HepG2 (cell line): Measurements from ENCODE around the gene TEX19. TPM values are rescaled to one million over a fixed set of nuclear protein-coding genes. Genes with fewer than 3 reads are reported as not detected.

ENCODE experiments used
- ATAC-seq: fragments of 200-7000 bp; cut with Tn5 transposase; 3 replicates; pipeline ENCODE4 v1.9.1; 2020; ENCODE audit warnings: mild to moderate bottlenecking, moderate library complexity
- BruUV-seq: library from RNA; stranded (reverse); fragments of 400-500 nt; replicated peaks from 2 replicates; lab custom pipeline; 2021; lab: Mats Ljungman, UMichigan
- CTCF ChIA-PET: fragments of 300-600 bp; formaldehyde crosslinking; extraction: SDS; loops from one replicate; lab custom pipeline; 2021; ENCODE audit warnings: low total read pairs, inconsistent platforms, low intra/inter-chr PET ratio; lab: Yijun Ruan, JAX
- POLR2A ChIA-PET: fragments of 350-600 bp; sonication (Branson Sonifier 250); formaldehyde crosslinking; loops from one replicate; lab custom pipeline; 2020; ENCODE audit warnings: antibody characterized with exemption, inconsistent platforms; lab: Yijun Ruan, JAX
- DNase-seq: peaks from one replicate; pipeline ENCODE4 v3.0.0-alpha.2; 2015; ENCODE audit warnings: low spot score
- FAIRE-seq: peaks from 3 replicates; lab custom pipeline; 2011; peaks lifted over from hg19 to GRCh38; lab: Jason Lieb, UNC
- H2AFZ ChIP-seq: one replicate; pipeline ENCODE4 v1.6.1; 2011; ENCODE audit warnings: low read length, inconsistent platforms
- H3K27ac ChIP-seq: fragments of 300-600 bp; 3 replicates; pipeline ENCODE4 v1.8.0; 2011; ENCODE audit warnings: mixed run types, mild to moderate bottlenecking, mixed read lengths, low read length, inconsistent platforms; ENCODE audit not compliant: insufficient read depth; ENCODE audit errors: extremely low read length
- H3K27me3 ChIP-seq, 2 experiments: fragments of 200-600 bp in 1 of 2; 2 replicates in 1 of 2; 3 replicates in 1 of 2; pipeline versions ENCODE4 v1.6.0 to v1.8.0; 2011; ENCODE audit warnings: low read length in 2 of 2, mild to moderate bottlenecking in 2 of 2, moderate library complexity in 2 of 2, inconsistent platforms in 1 of 2; ENCODE audit not compliant: insufficient read depth in 2 of 2, control insufficient read depth in 1 of 2
- H3K36me3 ChIP-seq, 2 experiments: fragments of 200-600 bp in 1 of 2; replicated peaks in 1 of 2; 2 replicates in 1 of 2; 3 replicates in 1 of 2; pipeline versions ENCODE4 v1.5.1 to v1.8.0; 2011; ENCODE audit warnings: low read length in 2 of 2, inconsistent platforms in 1 of 2; ENCODE audit not compliant: insufficient read depth in 2 of 2, control insufficient read depth in 1 of 2
- H3K4me1 ChIP-seq: 2 replicates; pipeline ENCODE4 v1.5.1; 2012; ENCODE audit warnings: low read length, inconsistent platforms; ENCODE audit not compliant: insufficient read depth
- H3K4me2 ChIP-seq: 2 replicates; pipeline ENCODE4 v1.6.0; 2011; ENCODE audit warnings: low read depth, low read length, inconsistent platforms
- H3K4me3 ChIP-seq, 3 experiments: fragments of 200-600 bp in 1 of 3; sonication (generic), shearing (Covaris generic) in 1 of 3; replicated peaks in 1 of 3; 2 replicates each; pipeline ENCODE4 v1.5.1; 2011 to 2016; ENCODE audit warnings: low read length in 3 of 3, inconsistent platforms in 2 of 3, low read depth in 2 of 3, mild to moderate bottlenecking in 2 of 3, control low read depth in 1 of 3, mixed read lengths in 1 of 3; ENCODE audit not compliant: insufficient read depth in 1 of 3
- H3K79me2 ChIP-seq: one replicate; pipeline ENCODE4 v1.6.1; 2011; ENCODE audit warnings: low read length, inconsistent platforms; ENCODE audit not compliant: insufficient read depth
- H3K9ac ChIP-seq: 2 replicates; pipeline ENCODE4 v1.6.0; 2011; ENCODE audit warnings: mild to moderate bottlenecking, low read depth, low read length, inconsistent platforms; ENCODE audit not compliant: insufficient read depth
- H3K9me3 ChIP-seq: 2 replicates; pipeline ENCODE4 v1.5.1; 2012; ENCODE audit warnings: mild to moderate bottlenecking, low read length
- H4K20me1 ChIP-seq: 2 replicates; pipeline ENCODE4 v1.6.0; 2011; ENCODE audit warnings: inconsistent platforms, mild to moderate bottlenecking, low read length, moderate library complexity; ENCODE audit not compliant: insufficient read depth
- ASH2L ChIP-seq: fragments of 300-600, 200-600 bp; sonication (generic); IDR thresholded peaks from 2 replicates; pipeline ENCODE4 v1.7.0; 2017; ENCODE audit warnings: low read depth, mild to moderate bottlenecking, moderate library complexity, mixed read lengths, low read length; ENCODE audit not compliant: insufficient read length
- DMAP1 ChIP-seq: IDR thresholded peaks from 2 replicates; pipeline ENCODE4 v1.6.1; 2016
- ESRRA ChIP-seq: sonication (generic); formaldehyde crosslinking; IDR thresholded peaks from 2 replicates; pipeline ENCODE4 v1.5.1; 2020; ENCODE audit warnings: mild to moderate bottlenecking, low read depth, missing genetic modification reagents
- FLYWCH1 ChIP-seq: sonication (generic); formaldehyde crosslinking; IDR thresholded peaks from 2 replicates; pipeline ENCODE4 v1.8.1; 2023; ENCODE audit warnings: mild to moderate bottlenecking, missing genetic modification reagents
- HNRNPL ChIP-seq: fragments of 200-400 bp; formaldehyde crosslinking; IDR thresholded peaks from 2 replicates; pipeline ENCODE4 v1.6.1; 2017; ENCODE audit warnings: mild to moderate bottlenecking, low read depth, low read length
- HNRNPLL ChIP-seq: fragments of 200-400 bp; formaldehyde crosslinking; IDR thresholded peaks from 2 replicates; pipeline ENCODE4 v1.6.1; 2017; ENCODE audit warnings: mild to moderate bottlenecking, low read depth, low read length; ENCODE audit not compliant: poor library complexity, severe bottlenecking
- MXI1 ChIP-seq: IDR thresholded peaks from 3 replicates; pipeline ENCODE4 v1.6.1; 2012; ENCODE audit warnings: low read depth, low read length, inconsistent platforms, borderline replicate concordance
- RCOR2 ChIP-seq: IDR thresholded peaks from 2 replicates; pipeline ENCODE4 v1.6.1; 2016; ENCODE audit warnings: missing biosample characterization, missing genetic modification reagents
- YEATS4 ChIP-seq: sonication (generic); formaldehyde crosslinking; IDR thresholded peaks from 2 replicates; pipeline ENCODE4 v1.4.0; 2020; ENCODE audit warnings: missing genetic modification reagents, borderline replicate concordance
- ZEB1 ChIP-seq: IDR thresholded peaks from 2 replicates; pipeline ENCODE4 v1.6.1; 2012; ENCODE audit warnings: mild to moderate bottlenecking, low read depth, inconsistent platforms; ENCODE audit not compliant: insufficient replicate concordance
- ZNF552 ChIP-seq: sonication (generic); formaldehyde crosslinking; IDR thresholded peaks from 2 replicates; pipeline ENCODE4 v1.9.0; 2022; ENCODE audit warnings: missing genetic modification reagents, mild to moderate bottlenecking, borderline replicate concordance
- ZNF670 ChIP-seq: sonication (generic); formaldehyde crosslinking; IDR thresholded peaks from 2 replicates; pipeline ENCODE4 v1.8.0; 2022; ENCODE audit warnings: mild to moderate bottlenecking, missing genetic modification reagents, borderline replicate concordance
- WGBS: methylation state at CpG from one replicate; pipeline ENCODE4 v1.1.6; 2017; ENCODE audit warnings: low lambda C conversion rate; 5-methylcytosine and 5-hydroxymethylcytosine counted together
- in situ Hi-C: cut with HindIII; loops from 2 replicates; pipeline ENCODE4 v1.10.0; 2017; ENCODE audit warnings: low pct_unique_long_range_greater_than_20kb; ENCODE audit not compliant: extremely low pct_ligation_motif_present
- intact Hi-C: fragments of 100-400 bp; cut with micrococcal nuclease; formaldehyde crosslinking; loops from one replicate; pipeline ENCODE4 v1.10.0; 2022; ENCODE audit not compliant: unreplicated experiment
- polyA plus RNA-seq, 8 experiments: library from polyadenylated mRNA; depleted of rRNA in 3 of 8; stranded (reverse) in 7 of 8; unstranded in 1 of 8; fragments of >200 nt; fragmentation: Illumina TruSeq in 4 of 8; extraction: Trizol in 4 of 8; gene quantifications; 2 replicates each; pipeline versions ENCODE4 v1.2.1 to v1.2.3, GENCODE V29; 2011 to 2016; ENCODE audit warnings: low read depth in 4 of 8, missing spikeins in 1 of 8, mixed read lengths in 1 of 8; ENCODE audit not compliant: insufficient read depth in 1 of 8
- total RNA-seq, 5 experiments: library from RNA; depleted of rRNA; stranded (reverse); fragments of >200 nt; fragmentation: Illumina TruSeq; extraction: Trizol; gene quantifications; 2 replicates each; pipeline ENCODE4 v1.2.3, GENCODE V29; 2016; ENCODE audit warnings: low read depth in 1 of 5
- TF ChIP-seq, protein P1 (sequence below): sonication (generic); formaldehyde crosslinking; conservative IDR thresholded peaks from 2 replicates; pipeline ENCODE4 v1.4.0; 2020; ENCODE audit warnings: missing genetic modification reagents
- TF ChIP-seq, protein P2 (sequence below): sonication (generic); formaldehyde crosslinking; IDR thresholded peaks from 2 replicates; pipeline ENCODE4 v1.5.1; 2020; ENCODE audit warnings: mild to moderate bottlenecking, missing genetic modification reagents, moderate library complexity
- TF ChIP-seq, protein P3 (sequence below): sonication (generic); formaldehyde crosslinking; IDR thresholded peaks from 2 replicates; pipeline ENCODE4 v1.4.0; 2020; ENCODE audit warnings: missing genetic modification reagents

Gene TEX19
- total and polyA plus RNA-seq, 2 of the 13 experiments (the other 11 are each of a cell fraction or from before 2014, with no cell fraction given): 1.3 to 6.0 TPM

DNA sequence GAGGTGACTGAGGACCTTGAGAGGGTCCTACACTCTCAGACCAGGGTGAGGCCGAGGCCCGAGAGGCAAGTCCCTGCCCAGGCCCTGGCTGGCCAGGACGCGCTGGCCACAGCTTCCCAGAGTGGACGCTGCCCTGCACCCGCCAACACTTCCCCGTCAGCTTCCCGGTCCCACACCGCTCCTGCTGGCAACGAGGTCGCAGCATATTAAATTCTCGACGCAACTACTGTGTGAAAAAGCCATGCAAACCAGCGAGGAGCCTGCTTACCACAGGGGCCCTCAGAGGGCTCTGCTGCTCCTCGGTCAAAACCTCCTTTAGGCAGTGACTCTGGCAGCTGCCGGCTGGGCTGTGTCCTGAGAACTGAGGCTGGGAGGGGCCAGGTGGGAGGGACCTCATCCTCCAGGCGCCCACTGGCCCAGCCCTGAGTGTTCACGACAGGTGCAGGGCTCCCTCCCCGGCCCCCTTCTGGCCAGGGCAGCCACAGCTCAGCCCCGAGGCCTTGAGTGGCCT lies 2.1 kb upstream of the TEX19 start:
- in situ Hi-C loops: loop anchor here (10.0 kb wide), 1 partner anchor 198 kb away; no protein-coding TSS in a partner anchor
- intact Hi-C loops: no loop called here
- Histone ChIP-seq H3K79me2 (no peaks in the 10 kb centered on the region), H3K9me3 (no peaks in the 10 kb centered on the region), H3K4me1 (peaks cover 76% of the 10 kb centered on the region), H3K4me2 (peak overlapping the region; percentile 68), H3K27me3 (no peaks in the 10 kb centered on the region), H2AFZ (no peak overlapping the region), H3K27ac (no peak overlapping the region), H3K36me3 (no peaks in the 10 kb centered on the region), H3K9ac (peak overlapping the region; percentile 20; the same call in 1 of the 2 replicates), H3K4me3 (peak overlapping the region; percentile 3 to 57 (median 32); a peak in 5 of 6 replicates), H4K20me1 (no peaks in the 10 kb centered on the region)
- 27% methylated on average over 12 of the region's 20 CpGs for WGBS
- no peak for FAIRE-seq
- POLR2A ChIA-PET: interaction anchor here (0.9 to 5.0 kb wide), 13 partner anchors 9 to 65 kb away, joined by 3 to 36 read pairs (median 7); no protein-coding TSS in a partner anchor
- ATAC-seq: peak; percentile 63
- no peak for DNase-seq
- BruUV-seq: no TSS peak
- CTCF ChIA-PET: interaction anchor here (0.6 kb wide), 1 partner anchor 67 kb away, joined by 3 read pairs; no protein-coding TSS in a partner anchor
- no peak for TF ChIP-seq ZNF552
- TF ChIP-seq FLYWCH1: no peak
- no peak for TF ChIP-seq ASH2L
- no peak for TF ChIP-seq YEATS4 (CRISPR knock-in tag)
- TF ChIP-seq ZEB1: peak; percentile 26
- peak; percentile 25 for TF ChIP-seq HNRNPLL
- no peak for TF ChIP-seq ZNF670 (CRISPR knock-in tag)
- no peak for TF ChIP-seq MXI1
- TF ChIP-seq HNRNPL: 0 out of 2 replicates have a peak, but pooled peaks have one; percentile 32
- no peak for TF ChIP-seq ESRRA
- no peak for TF ChIP-seq RCOR2 (CRISPR knock-in tag)
- TF ChIP-seq, protein P1, sequence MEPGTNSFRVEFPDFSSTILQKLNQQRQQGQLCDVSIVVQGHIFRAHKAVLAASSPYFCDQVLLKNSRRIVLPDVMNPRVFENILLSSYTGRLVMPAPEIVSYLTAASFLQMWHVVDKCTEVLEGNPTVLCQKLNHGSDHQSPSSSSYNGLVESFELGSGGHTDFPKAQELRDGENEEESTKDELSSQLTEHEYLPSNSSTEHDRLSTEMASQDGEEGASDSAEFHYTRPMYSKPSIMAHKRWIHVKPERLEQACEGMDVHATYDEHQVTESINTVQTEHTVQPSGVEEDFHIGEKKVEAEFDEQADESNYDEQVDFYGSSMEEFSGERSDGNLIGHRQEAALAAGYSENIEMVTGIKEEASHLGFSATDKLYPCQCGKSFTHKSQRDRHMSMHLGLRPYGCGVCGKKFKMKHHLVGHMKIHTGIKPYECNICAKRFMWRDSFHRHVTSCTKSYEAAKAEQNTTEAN (CRISPR knock-in tag): no peak
- TF ChIP-seq, protein P2, sequence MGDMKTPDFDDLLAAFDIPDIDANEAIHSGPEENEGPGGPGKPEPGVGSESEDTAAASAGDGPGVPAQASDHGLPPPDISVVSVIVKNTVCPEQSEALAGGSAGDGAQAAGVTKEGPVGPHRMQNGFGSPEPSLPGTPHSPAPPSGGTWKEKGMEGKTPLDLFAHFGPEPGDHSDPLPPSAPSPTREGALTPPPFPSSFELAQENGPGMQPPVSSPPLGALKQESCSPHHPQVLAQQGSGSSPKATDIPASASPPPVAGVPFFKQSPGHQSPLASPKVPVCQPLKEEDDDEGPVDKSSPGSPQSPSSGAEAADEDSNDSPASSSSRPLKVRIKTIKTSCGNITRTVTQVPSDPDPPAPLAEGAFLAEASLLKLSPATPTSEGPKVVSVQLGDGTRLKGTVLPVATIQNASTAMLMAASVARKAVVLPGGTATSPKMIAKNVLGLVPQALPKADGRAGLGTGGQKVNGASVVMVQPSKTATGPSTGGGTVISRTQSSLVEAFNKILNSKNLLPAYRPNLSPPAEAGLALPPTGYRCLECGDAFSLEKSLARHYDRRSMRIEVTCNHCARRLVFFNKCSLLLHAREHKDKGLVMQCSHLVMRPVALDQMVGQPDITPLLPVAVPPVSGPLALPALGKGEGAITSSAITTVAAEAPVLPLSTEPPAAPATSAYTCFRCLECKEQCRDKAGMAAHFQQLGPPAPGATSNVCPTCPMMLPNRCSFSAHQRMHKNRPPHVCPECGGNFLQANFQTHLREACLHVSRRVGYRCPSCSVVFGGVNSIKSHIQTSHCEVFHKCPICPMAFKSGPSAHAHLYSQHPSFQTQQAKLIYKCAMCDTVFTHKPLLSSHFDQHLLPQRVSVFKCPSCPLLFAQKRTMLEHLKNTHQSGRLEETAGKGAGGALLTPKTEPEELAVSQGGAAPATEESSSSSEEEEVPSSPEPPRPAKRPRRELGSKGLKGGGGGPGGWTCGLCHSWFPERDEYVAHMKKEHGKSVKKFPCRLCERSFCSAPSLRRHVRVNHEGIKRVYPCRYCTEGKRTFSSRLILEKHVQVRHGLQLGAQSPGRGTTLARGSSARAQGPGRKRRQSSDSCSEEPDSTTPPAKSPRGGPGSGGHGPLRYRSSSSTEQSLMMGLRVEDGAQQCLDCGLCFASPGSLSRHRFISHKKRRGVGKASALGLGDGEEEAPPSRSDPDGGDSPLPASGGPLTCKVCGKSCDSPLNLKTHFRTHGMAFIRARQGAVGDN (CRISPR knock-in tag): peak; percentile 49
- TF ChIP-seq, protein P3, sequence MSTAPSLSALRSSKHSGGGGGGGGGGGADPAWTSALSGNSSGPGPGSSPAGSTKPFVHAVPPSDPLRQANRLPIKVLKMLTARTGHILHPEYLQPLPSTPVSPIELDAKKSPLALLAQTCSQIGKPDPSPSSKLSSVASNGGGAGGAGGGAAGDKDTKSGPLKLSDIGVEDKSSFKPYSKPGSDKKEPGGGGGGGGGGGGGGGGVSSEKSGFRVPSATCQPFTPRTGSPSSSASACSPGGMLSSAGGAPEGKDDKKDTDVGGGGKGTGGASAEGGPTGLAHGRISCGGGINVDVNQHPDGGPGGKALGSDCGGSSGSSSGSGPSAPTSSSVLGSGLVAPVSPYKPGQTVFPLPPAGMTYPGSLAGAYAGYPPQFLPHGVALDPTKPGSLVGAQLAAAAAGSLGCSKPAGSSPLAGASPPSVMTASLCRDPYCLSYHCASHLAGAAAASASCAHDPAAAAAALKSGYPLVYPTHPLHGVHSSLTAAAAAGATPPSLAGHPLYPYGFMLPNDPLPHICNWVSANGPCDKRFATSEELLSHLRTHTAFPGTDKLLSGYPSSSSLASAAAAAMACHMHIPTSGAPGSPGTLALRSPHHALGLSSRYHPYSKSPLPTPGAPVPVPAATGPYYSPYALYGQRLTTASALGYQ: no peak
- no peak for TF ChIP-seq DMAP1
